Right lobe of liver (tissue), 6 donors: Measurements from ENCODE around the gene POLR1H. TPM values are rescaled to one million over a fixed set of nuclear protein-coding genes. Genes with fewer than 3 reads are reported as not detected.
A peak's percentile ranks its signal among the peaks of the same experiment; 100 is the strongest.

Experiments used
- ATAC-seq, 4 donors: fragments of 200-7000 bp; cut with Tn5 transposase; one replicate each; pipeline ENCODE4 v1.9.1; 2020; ENCODE audit warnings: mild to moderate bottlenecking in 4 of 4, moderate library complexity in 4 of 4
- DNase-seq, 3 donors: peaks; one replicate each; pipeline ENCODE4 v3.0.0-alpha.2; 2020
- H3K27ac ChIP-seq, 3 donors: fragments of 200-600 bp; one replicate each; pipeline ENCODE4 v1.8.0; 2022
- H3K27me3 ChIP-seq, 2 donors: fragments of 200-600 bp; one replicate each; pipeline ENCODE4 v1.8.0; 2022
- H3K36me3 ChIP-seq, 4 donors: fragments of 200-600 bp; sonication (generic) in 1 of 4; one replicate each; pipeline versions ENCODE4 v1.5.1 to v1.8.0; 2017 to 2022; ENCODE audit warnings: control low read depth in 1 of 4
- H3K4me1 ChIP-seq, 4 donors: fragments of 200-600 bp; sonication (generic) in 1 of 4; one replicate each; pipeline versions ENCODE4 v1.5.1 to v1.8.0; 2017 to 2022; ENCODE audit warnings: control low read depth in 1 of 4
- H3K4me3 ChIP-seq, 3 donors: fragments of 200-600 bp; one replicate each; pipeline ENCODE4 v1.8.0; 2022
- H3K9me3 ChIP-seq, 4 donors: fragments of 200-600 bp; sonication (generic) in 1 of 4; one replicate each; pipeline versions ENCODE4 v1.5.1 to v1.8.0; 2017 to 2022; ENCODE audit warnings: control low read depth in 1 of 4
- POLR2A ChIP-seq: fragments of 450-650 bp; IDR thresholded peaks from one replicate; pipeline ENCODE4 v1.6.1; 2017; ENCODE audit warnings: antibody characterized with exemption, mild to moderate bottlenecking
- WGBS: methylation state at CpG from one replicate; pipeline ENCODE4 v1.1.6; 2018; ENCODE audit warnings: low coverage, low lambda C conversion rate; ENCODE audit not compliant: insufficient coverage; ENCODE audit errors: missing lambda C conversion rate; 5-methylcytosine and 5-hydroxymethylcytosine counted together
- intact Hi-C, 2 donors: fragments of 100-400 bp; cut with DNase I; formaldehyde crosslinking; loops; one replicate each; pipeline versions ENCODE4 v1.11.2 to v1.14.1; 2022
- total RNA-seq, 6 experiments: library from RNA; depleted of rRNA in 2 of 6; stranded (reverse); fragments of >200 nt in 2 of 6; fragmentation: NEBNext Ultra II Directional in 3 of 6; extraction: Animal tissue kit (Norgen Biotek cat#: 25700) in 3 of 6; gene quantifications; one replicate each; pipeline versions ENCODE4 v1.1.0 to v1.2.4, GENCODE V29; 2016 to 2023
- TF ChIP-seq, protein P1 (sequence below), 4 donors: fragments of 200-600 bp in 3 of 4; fragments of 450-650 bp in 1 of 4; IDR thresholded peaks; one replicate each; pipeline versions ENCODE4 v1.5.1 to v1.8.0; 2016 to 2022; ENCODE audit warnings: antibody characterized with exemption in 4 of 4, mild to moderate bottlenecking in 2 of 4
- donor health status: DM: no; HTN: yes; CAD: no.
- donor health status: DM: no; HTN: no; CAD: no.
- donor health status: DM: no; HTN: no; CAD: no.
- donor health status: DM: no; HTN: yes; CAD: no.
- donor health status: DM: no; HTN: yes; CAD: no.

The POLR1H gene
- total RNA-seq, 6 experiments from 2014 or later = 9.4 to 17.8 (median 11.2) TPM

DNA sequence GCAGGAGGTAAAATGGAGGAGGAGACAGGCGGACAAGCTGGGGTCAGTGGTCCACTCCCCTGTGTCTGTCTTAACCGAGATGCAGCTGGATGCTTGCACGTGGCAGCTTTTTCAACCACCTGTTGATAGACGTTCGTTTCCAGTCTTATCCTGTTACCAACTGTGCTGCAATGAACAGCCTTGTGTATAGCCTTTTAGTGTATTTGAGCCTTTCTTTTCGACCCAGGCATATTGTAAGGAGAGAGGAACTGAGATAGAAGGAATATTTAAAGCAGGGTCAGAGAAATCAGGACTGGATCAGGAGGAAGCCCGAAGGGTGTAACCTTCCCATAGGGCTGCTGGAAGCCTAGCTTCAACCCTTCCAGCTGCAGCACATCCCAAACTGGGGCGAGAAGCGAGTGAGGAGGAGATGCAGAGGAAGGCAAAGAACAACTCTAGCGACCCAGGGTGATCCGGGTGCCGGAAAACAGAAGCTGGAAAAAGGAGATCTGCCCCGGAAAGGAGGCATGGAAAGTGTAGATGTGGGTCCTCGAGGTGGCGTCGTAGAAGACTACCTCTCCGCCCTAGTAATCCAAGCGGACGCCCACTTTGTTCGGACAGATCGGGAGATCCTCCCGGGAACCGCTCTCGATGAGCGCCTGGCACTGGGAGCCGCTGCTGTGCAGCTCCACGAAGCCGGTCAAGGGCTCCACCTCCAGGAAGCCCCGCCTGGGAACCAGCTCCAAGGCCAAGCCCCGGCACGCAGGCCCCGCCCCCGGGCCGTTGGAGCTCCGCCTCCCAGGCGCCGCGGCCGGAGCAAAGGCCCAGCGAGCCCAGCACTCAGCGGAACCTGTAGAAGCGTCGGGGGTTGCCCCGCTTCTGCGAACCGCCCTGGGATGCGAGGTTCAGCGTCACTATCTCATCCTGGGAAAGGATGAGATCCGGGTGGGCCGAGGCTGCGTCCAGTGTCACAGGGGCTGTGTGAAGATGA is 40.7 kb downstream of the POLR1H start:
- peak overlapping the region; percentile 27 to 70 (median 55) for H3K27ac ChIP-seq
- intact Hi-C loops = loop anchor here in 1 of 2 donors (10.0 kb wide), 1 partner anchor 63 kb away; the partner anchor contains the start of genes TRIM10 and TRIM15
- peak; percentile 86 to 96 (median 94) for ATAC-seq
- peak overlapping the region; percentile 22 to 31 (median 30) for H3K4me3 ChIP-seq
- peaks cover 0 to 25% (median 2%) of the 10 kb centered on the region in 4 donors for H3K4me1 ChIP-seq
- DNase-seq = peak; percentile 93 to 97 (median 96)
- TF ChIP-seq, protein P1, sequence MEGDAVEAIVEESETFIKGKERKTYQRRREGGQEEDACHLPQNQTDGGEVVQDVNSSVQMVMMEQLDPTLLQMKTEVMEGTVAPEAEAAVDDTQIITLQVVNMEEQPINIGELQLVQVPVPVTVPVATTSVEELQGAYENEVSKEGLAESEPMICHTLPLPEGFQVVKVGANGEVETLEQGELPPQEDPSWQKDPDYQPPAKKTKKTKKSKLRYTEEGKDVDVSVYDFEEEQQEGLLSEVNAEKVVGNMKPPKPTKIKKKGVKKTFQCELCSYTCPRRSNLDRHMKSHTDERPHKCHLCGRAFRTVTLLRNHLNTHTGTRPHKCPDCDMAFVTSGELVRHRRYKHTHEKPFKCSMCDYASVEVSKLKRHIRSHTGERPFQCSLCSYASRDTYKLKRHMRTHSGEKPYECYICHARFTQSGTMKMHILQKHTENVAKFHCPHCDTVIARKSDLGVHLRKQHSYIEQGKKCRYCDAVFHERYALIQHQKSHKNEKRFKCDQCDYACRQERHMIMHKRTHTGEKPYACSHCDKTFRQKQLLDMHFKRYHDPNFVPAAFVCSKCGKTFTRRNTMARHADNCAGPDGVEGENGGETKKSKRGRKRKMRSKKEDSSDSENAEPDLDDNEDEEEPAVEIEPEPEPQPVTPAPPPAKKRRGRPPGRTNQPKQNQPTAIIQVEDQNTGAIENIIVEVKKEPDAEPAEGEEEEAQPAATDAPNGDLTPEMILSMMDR (IDR thresholded peaks at IDR 0.05) = peak in 3 of 4 donors; percentile 12 to 38 (median 21)
- peak; percentile 81 for TF ChIP-seq POLR2A
- no peaks in the 10 kb centered on the region for H3K36me3 ChIP-seq
- WGBS = 1% methylated on average over 13 of the region's 51 CpGs
- H3K9me3 ChIP-seq = no peaks in the 10 kb centered on the region
- H3K27me3 ChIP-seq = peaks cover 0 to 3% of the 10 kb centered on the region in 2 donors

DNA sequence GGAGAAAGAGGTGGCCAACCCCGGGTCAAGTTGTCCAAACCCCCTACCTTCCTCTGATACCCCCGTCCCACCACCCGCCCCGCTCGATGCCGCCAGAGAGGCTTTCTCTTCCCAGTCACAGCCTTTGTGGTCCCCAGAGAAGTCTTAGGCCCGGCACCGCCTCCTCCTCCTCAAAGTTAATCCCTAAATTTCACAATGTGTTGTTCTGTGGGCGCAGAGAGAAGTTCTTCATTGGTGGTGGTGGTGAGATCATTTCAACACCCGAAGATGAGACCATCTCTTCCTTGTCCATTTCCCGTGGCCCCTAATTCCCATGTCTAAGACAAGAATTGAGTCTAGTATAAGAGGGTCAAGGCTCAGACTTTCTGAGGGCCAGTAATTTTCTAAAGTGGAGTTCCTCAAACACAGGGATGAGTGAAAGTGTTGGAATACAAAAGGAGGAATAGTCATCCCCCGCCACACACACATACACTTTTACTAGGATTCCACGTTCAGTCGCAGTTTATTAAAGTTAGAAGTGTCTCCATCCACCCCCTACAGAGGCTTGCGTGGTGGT is 41.4 kb downstream of the POLR1H start:
- ATAC-seq (peak in 2 of 4 donors; percentile 3), DNase-seq (no peak)
- TF ChIP-seq, protein P1 (IDR thresholded peaks at IDR 0.05) = no peak
- no peak for TF ChIP-seq POLR2A
- Histone ChIP-seq H3K9me3 (no peaks in the 10 kb centered on the region), H3K4me3 (peak overlapping the region; percentile 22 to 31 (median 30)), H3K27ac (peak overlapping the region; percentile 27 to 70 (median 55)), H3K36me3 (no peaks in the 10 kb centered on the region), H3K4me1 (peaks cover 0 to 25% (median 2%) of the 10 kb centered on the region in 4 donors), H3K27me3 (peaks cover 0 to 3% of the 10 kb centered on the region in 2 donors)
- 35% methylated on average over 14 of the region's 15 CpGs for WGBS
- intact Hi-C loops = loop anchor here in 1 of 2 donors (10.0 kb wide), 1 partner anchor 62 kb away; the partner anchor contains the start of genes TRIM10 and TRIM15

DNA sequence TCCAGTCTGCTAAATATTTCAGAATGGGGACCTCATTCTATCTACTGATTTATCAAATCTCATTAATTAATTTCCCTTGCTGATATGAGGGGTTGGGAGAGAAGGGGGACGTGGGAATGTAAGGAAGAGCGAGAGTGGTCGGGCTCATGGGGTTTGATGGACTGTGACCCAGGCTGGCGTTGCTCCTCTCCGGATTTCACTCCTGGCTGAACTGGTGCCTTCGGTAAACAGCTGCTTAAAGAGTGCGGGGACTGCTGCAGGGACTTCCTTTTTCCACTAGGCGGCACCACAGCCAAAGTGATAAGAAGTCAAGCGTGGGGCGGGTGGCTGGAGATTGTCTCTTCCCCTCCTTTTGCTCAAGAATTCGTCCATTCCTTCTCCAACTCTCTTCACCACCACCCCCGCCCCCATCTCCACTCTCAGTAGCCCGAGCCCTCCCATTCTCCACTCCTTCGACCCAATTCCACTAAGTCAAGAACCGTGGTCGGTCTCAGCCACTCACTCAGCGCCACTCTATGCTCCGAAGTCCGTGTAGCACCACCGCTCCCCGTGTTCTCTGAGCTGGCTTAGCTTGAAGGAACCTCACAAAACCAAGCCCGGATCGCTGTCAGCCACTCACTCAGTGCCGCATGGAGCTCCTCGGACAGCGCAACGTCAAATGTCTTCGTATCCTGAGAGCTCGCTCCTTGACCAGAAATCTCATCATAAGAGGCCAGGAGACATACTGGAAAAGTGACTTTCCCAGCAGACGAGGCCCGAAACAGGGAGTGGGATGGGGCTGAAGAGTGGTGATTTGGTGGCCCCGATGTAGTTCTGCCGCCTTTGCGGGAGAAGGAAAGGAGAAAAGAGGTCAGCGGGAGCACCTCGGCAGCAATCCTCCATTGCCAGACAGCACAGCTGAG is 42.2 kb downstream of the POLR1H start:
- peaks cover 0 to 25% (median 2%) of the 10 kb centered on the region in 4 donors for H3K4me1 ChIP-seq
- intact Hi-C loops = loop anchor here in 1 of 2 donors (10.0 kb wide), 1 partner anchor 62 kb away; the partner anchor contains the start of genes TRIM10 and TRIM15
- no peak for TF ChIP-seq POLR2A
- TF ChIP-seq, protein P1 (IDR thresholded peaks at IDR 0.05) = peak; percentile 82 to 93 (median 89)
- peak overlapping the region; percentile 18 to 55 (median 27) for H3K27ac ChIP-seq
- 3% methylated on average over 35 of the region's 36 CpGs for WGBS
- DNase-seq (peak; percentile 80 to 88 (median 84)), ATAC-seq (peak; percentile 76 to 87 (median 84))
- H3K9me3 ChIP-seq = no peaks in the 10 kb centered on the region
- H3K4me3 ChIP-seq = peak overlapping the region; percentile 22 to 47 (median 34)
- H3K36me3 ChIP-seq = no peaks in the 10 kb centered on the region
- peaks cover 0 to 3% of the 10 kb centered on the region in 2 donors for H3K27me3 ChIP-seq

DNA sequence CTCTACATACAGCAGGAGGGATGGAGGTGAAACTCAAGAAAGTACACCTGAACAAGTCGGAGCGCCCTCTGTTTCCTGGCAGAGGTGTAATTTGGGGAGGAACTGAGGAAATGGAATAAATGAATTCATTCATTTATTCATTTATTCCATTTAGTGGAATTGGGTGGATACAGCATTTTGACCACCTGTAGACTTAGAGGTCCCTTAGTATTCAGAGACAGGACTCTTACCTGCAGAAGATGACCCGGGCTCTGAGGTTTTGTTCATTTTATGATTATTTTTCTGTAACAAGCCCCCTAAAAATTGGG is 42.8 kb downstream of the POLR1H start:
- intact Hi-C loops = loop anchor here in 1 of 2 donors (10.0 kb wide), 1 partner anchor 61 kb away; the partner anchor contains the start of genes TRIM10 and TRIM15
- Histone ChIP-seq H3K36me3 (no peaks in the 10 kb centered on the region), H3K27ac (peak overlapping the region in 1 of 3 donors; percentile 18), H3K9me3 (no peaks in the 10 kb centered on the region), H3K4me1 (peaks cover 0 to 25% (median 2%) of the 10 kb centered on the region in 4 donors), H3K27me3 (peaks cover 0 to 3% of the 10 kb centered on the region in 2 donors), H3K4me3 (peak overlapping the region in 2 of 3 donors; percentile 20 to 47)
- no peak for DNase-seq
- 44% methylated on average over 3 of the region's 3 CpGs for WGBS
- ATAC-seq = no peak
- TF ChIP-seq, protein P1 (IDR thresholded peaks at IDR 0.05) = no peak
- no peak for TF ChIP-seq POLR2A
